GM20000 (cell line): ENCODE results near the gene MAPKBP1.
A peak's percentile ranks its signal among the peaks of the same experiment; 100 is the strongest.

Experiments used
- DNase-seq: peaks from one replicate; pipeline ENCODE4 v3.0.0; 2012; ENCODE audit warnings: low spot score
- TF ChIP-seq, protein P1 (sequence below): IDR thresholded peaks from 2 replicates; pipeline ENCODE4 v1.5.1; 2012; ENCODE audit warnings: mild to moderate bottlenecking, control low read depth; ENCODE audit errors: extremely low read depth, missing control alignments

MAPKBP1 gene

DNA sequence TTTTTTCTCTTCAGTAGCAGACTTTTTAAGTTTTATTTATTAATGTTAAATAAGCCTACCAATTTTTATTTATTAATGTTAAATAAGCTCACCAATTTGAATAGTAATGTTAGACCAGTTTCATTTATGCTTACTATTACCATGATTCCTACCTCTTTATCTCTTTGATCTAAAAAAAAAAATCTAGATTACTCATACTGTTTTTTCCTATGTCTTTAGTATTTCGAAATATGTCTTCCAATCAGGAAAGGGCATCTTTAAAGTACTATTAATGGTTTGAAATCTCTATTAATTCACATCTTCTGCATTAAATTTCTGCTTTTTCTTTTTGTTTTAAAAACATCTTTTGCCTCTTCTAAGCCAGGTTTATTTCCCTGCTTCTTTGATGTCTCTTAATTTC, 27.5 kb upstream of the MAPKBP1 start:
- TF ChIP-seq, protein P1, sequence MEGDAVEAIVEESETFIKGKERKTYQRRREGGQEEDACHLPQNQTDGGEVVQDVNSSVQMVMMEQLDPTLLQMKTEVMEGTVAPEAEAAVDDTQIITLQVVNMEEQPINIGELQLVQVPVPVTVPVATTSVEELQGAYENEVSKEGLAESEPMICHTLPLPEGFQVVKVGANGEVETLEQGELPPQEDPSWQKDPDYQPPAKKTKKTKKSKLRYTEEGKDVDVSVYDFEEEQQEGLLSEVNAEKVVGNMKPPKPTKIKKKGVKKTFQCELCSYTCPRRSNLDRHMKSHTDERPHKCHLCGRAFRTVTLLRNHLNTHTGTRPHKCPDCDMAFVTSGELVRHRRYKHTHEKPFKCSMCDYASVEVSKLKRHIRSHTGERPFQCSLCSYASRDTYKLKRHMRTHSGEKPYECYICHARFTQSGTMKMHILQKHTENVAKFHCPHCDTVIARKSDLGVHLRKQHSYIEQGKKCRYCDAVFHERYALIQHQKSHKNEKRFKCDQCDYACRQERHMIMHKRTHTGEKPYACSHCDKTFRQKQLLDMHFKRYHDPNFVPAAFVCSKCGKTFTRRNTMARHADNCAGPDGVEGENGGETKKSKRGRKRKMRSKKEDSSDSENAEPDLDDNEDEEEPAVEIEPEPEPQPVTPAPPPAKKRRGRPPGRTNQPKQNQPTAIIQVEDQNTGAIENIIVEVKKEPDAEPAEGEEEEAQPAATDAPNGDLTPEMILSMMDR, result no peak
- no peak for DNase-seq

DNA sequence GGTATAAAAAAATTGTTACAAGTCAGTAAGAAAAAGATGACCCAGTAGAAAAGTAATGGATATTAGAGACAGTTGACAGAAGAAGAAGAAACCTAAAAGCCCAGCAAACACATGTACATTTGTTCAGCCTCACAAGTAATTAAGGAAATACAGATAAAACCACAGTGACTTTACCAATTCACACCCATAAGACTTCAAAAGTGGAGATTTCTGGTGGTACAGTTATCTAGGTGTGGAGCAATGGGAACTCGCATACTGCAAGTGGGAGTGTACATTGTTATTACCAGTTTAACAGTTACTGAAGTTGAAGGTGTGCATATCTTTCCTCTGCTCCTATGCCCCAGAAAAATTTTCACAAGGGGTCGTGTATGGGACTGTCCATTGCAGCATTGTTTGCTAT, 18.1 kb upstream of the MAPKBP1 start:
- TF ChIP-seq, protein P1, result no peak

DNA sequence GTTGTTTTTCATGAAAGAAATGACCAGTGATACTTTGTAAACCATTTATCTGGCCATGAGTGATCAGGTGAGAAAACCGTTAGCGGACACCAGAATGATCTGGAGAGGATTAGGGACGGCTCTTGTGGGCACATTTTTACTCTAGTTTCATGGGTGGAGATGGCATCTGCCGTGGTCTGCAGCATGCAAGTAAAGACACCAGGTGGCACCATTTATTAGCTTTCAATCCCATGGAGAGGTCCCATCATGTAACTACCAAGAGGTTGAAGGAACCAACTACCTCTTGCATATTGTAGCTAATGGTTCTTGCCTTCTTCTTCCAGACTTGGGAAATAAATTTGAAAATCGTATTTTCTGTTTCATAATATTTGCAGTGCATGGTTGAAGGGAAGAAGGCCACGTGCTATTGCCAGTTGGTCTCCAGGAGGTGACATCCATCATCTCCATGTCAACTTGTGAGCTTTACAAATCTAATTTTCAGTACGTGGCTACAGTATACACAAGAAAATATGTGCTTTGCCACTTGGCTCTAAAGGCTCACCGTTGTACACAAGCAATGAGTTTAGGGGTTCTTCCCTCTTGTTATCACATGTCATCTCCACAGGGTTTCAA, 1.5 kb upstream of the MAPKBP1 start:
- TF ChIP-seq, protein P1, result peak; percentile 65
- DNase-seq, result peak; percentile 62

More for the DNA sequence above, 18.1 kb upstream of the MAPKBP1 start:
- no peak for DNase-seq

DNA sequence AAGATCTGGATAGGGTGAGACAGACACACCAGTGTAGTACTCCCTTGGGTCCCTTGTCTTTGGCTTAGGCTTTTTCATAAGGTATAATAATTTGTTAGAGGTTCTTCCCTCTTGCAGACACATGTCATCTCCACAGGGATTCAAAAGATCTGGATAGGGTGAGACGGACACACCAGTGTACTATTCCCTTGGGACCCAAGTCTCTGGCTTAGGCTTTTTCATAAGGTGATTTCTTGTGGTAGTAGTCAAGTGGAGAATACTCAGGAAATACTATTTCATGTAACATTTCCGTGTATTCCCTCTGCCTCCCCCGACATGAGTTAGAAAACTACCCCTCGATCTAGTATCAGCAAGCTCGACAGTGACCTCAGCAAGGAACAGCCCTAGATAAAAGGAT, 954 bp upstream of the MAPKBP1 start:
- no peak for DNase-seq
- TF ChIP-seq, protein P1, result no peak

DNA sequence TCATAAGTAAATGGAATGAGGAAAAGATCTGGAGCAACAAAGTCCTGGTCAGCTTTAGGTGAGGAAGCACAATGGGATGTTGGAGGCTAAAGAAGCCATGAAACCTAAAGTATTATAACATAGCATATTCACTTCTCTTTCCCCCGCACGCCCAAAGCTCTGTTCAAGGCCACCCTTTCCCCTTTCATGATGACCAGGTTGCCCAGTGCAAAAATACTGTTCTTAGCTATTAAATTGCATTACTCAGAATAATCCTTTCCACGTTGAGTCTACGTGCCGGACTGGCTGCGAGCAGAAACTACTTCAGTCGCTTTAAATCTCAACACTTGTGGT, 589 bp upstream of the MAPKBP1 start:
- no peak for DNase-seq
- TF ChIP-seq, protein P1, result no peak

DNA sequence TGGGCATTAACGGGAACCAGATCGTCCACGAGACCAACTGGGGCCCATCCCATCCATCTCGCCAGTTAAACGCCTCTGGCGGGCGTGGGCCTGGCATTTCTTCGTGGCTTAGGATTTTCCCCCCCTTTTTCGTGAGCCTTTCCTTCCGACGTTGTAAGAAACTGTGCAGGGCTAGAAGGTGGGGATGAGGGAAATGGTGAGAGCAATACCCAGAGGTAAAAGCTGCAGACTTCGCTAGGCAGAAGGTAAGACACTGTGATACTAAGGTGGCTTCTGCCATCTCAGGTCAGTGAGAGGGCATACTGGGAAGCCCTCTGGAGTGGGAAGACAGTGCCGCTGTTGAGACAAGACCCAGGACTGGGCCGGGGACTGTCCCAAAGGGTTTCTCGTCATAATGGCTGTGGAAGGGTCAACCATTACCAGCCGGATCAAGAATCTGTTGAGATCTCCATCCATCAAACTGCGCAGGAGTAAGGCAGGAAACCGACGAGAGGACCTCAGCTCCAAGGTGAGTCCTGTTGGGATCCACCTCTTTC, 666 bp downstream of the MAPKBP1 start:
- TF ChIP-seq, protein P1, result no peak
- DNase-seq, result no peak

DNA sequence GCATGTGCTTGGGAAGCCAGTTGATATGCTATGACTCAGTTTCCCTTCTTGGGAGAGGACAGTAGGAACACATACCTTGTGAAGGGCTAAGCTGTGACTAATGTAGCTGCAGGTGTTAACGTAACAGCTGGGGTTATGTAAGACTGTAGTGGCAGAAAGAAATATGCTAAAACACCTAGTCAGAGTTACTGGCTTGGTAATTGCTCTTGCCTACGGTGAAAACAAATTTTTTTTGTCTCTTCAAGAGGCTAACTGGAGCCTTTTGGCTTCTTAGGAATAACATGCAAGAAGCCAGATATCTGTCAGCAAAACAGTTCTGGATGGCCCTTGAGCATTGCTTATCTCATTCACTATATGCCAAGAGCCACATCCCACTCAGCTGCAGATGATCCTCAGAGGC, 1.4 kb downstream of the MAPKBP1 start:
- DNase-seq, result no peak

More for the DNA sequence above, 1.4 kb downstream of the MAPKBP1 start:
- TF ChIP-seq, protein P1, result no peak
